Measurements from ENCODE around the gene SLC35E4.

The SLC35E4 gene

GRCh38 chr22:30636226-30637077 is 871 bp downstream of the SLC35E4 start:
- Histone ChIP-seq H3K27ac (ENCODE audit: low read depth, low read length) (peak overlapping the region; percentile 39), H3K36me3 (ENCODE audit: insufficient read depth, low read length) (no peaks in the 10 kb centered on the region), H3K4me3 (ENCODE audit: low read depth, low read length) (peak overlapping the region; percentile 93), H3K4me1 (ENCODE audit: control insufficient read depth, insufficient read depth, low read length, unreplicated experiment) (peaks cover 8% of the 10 kb centered on the region), H2AFZ (ENCODE audit: low read length, unreplicated experiment) (peak overlapping the region; percentile 56), H3K79me2 (ENCODE audit: control insufficient read depth, insufficient read depth, low read length, unreplicated experiment) (peaks cover 32% of the 10 kb centered on the region), H3K27me3 (ENCODE audit: insufficient read depth, low read length) (no peaks in the 10 kb centered on the region)

DNA sequence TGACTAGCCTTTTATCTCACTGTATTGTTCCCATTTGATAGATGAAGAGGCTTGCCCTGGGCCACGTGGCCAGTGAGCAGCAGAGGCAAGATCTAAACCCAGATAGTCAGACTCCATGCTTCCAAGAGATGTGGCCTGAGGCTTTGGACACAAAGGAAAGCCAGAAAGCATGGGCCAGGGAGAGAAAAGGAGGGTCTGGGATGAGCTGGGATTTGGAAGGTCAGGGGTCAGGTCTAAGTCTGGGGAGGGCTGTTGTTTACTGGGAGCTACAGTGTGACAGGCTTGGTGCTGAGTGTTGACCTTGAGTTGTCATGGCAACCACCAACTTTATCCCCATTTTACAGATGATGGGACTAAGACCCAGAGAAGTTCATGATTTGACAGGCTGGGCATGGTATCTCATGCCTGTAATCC is 2.1 kb downstream of the SLC35E4 start:
- Histone ChIP-seq H3K4me1 (ENCODE audit: control insufficient read depth, insufficient read depth, low read length, unreplicated experiment) (peaks cover 8% of the 10 kb centered on the region), H3K36me3 (ENCODE audit: insufficient read depth, low read length) (no peaks in the 10 kb centered on the region), H3K79me2 (ENCODE audit: control insufficient read depth, insufficient read depth, low read length, unreplicated experiment) (peaks cover 32% of the 10 kb centered on the region), H3K27ac (ENCODE audit: low read depth, low read length) (no peak overlapping the region), H2AFZ (ENCODE audit: low read length, unreplicated experiment) (no peak overlapping the region), H3K27me3 (ENCODE audit: insufficient read depth, low read length) (no peaks in the 10 kb centered on the region), H3K4me3 (ENCODE audit: low read depth, low read length) (peak overlapping the region; percentile 93)

DNA sequence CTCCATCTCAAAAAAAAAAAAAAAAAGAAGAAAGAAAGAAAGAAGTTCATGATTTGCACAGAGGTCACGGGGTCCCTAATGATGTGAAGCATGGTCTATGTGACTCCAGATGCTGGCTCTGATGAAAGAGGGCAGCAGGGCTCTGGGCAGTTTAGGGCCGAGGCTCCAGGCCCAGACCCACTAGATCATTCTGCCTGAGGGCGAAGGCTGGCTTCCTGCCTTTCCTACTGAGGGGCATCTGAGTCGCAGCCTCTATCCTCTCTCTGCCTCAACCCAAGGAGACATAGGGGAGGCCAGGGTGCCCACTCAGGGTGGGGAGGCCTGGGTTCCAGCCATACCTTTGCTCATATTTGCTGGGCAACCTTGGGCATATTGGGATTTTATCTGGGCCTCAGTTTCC is 4.8 kb downstream of the SLC35E4 start:
- Histone ChIP-seq H3K36me3 (ENCODE audit: insufficient read depth, low read length) (no peaks in the 10 kb centered on the region), H3K27me3 (ENCODE audit: insufficient read depth, low read length) (no peaks in the 10 kb centered on the region), H3K4me3 (ENCODE audit: low read depth, low read length) (no peak overlapping the region), H3K27ac (ENCODE audit: low read depth, low read length) (no peak overlapping the region), H3K4me1 (ENCODE audit: control insufficient read depth, insufficient read depth, low read length, unreplicated experiment) (peaks cover 22% of the 10 kb centered on the region), H2AFZ (ENCODE audit: low read length, unreplicated experiment) (no peak overlapping the region), H3K79me2 (ENCODE audit: control insufficient read depth, insufficient read depth, low read length, unreplicated experiment) (peaks cover 37% of the 10 kb centered on the region)

DNA sequence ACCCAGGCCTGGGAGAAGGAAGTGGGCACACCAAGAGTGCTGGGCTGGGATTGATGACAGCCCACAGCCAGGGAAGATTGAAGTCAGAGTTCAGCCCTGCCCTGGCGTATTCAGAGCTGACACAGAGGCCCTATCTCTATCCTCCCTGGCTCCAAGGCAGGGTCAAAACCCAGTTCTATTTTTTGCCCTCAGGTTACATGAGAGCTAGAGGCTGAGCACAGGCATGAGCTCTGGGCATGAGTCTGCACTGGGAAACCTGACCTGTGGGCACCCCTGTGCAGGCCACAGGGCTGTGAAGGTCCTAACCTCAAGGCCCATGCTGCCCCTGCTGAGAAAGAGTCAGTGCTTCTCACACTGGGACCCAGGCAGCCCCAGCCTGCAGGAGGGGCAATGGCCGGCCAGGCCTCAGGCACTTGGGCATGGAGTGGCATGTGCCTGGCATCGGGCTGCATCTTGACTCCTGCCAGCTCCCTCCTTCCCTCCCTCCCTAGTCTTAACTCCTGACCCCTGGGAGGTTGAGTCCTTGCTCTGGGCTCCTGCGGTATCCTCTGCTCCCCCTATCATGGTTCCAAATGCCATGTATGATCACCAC is 5.4 kb downstream of the SLC35E4 start:
- Histone ChIP-seq H3K27ac (ENCODE audit: low read depth, low read length) (no peak overlapping the region), H3K79me2 (ENCODE audit: control insufficient read depth, insufficient read depth, low read length, unreplicated experiment) (peaks cover 35% of the 10 kb centered on the region), H3K36me3 (ENCODE audit: insufficient read depth, low read length) (no peaks in the 10 kb centered on the region), H3K4me3 (ENCODE audit: low read depth, low read length) (no peak overlapping the region), H3K27me3 (ENCODE audit: insufficient read depth, low read length) (no peaks in the 10 kb centered on the region), H3K4me1 (ENCODE audit: control insufficient read depth, insufficient read depth, low read length, unreplicated experiment) (peaks cover 22% of the 10 kb centered on the region), H2AFZ (ENCODE audit: low read length, unreplicated experiment) (no peak overlapping the region)

DNA sequence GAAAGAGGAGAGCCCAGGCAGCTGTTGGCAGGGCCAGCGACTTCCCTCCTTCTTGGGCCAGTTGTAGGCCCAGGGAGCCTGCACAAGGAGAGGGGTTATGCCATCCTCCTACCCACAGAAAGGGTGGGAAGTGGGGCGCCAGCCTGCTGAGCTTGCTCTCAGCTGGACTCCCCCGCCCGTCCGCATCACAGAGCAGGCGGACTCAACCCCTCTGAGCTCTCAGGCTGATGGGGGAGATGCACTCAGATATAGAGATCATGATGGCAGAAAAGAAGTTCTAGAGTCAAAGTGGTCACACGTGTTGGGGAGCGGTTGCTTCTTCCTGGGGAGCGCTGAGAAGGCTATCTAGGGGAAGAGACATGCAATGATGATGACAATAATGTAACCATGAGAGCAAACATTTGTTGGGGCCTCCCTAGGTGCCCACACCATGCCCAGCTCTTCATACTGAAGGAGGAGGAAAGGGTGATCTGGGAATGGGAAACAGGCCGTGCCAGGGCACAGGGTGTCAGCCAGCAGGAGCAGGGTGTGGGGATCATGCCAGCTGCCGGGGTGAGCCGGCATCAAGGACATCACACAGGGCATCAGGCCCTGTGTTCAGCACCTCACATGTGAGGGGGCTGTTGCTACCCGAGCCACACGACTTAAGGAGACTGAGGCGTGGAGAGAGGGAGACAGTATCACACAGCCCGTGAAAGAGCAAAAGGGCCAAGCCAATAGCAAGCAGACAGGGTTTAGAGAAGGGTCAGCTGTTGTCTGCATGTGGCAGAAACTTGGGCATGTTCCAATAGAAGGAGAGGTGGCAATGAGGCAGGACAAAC is 7.7 kb downstream of the SLC35E4 start:
- no peak overlapping the region for H2AFZ ChIP-seq (ENCODE audit: low read length, unreplicated experiment)
- peak overlapping the region; percentile 75 for H3K27ac ChIP-seq (ENCODE audit: low read depth, low read length)
- H3K36me3 ChIP-seq (ENCODE audit: insufficient read depth, low read length), result no peaks in the 10 kb centered on the region
- H3K79me2 ChIP-seq (ENCODE audit: control insufficient read depth, insufficient read depth, low read length, unreplicated experiment), result peaks cover 13% of the 10 kb centered on the region
- H3K4me3 ChIP-seq (ENCODE audit: low read depth, low read length), result no peak overlapping the region
- H3K4me1 ChIP-seq (ENCODE audit: control insufficient read depth, insufficient read depth, low read length, unreplicated experiment), result peaks cover 14% of the 10 kb centered on the region
- no peaks in the 10 kb centered on the region for H3K27me3 ChIP-seq (ENCODE audit: insufficient read depth, low read length)

GRCh38 chr22:30646518-30647160 is 11.1 kb downstream of the SLC35E4 start:
- H3K27ac ChIP-seq (ENCODE audit: low read depth, low read length), result no peak overlapping the region
- peaks cover 23% of the 10 kb centered on the region for H3K4me1 ChIP-seq (ENCODE audit: control insufficient read depth, insufficient read depth, low read length, unreplicated experiment)
- no peaks in the 10 kb centered on the region for H3K36me3 ChIP-seq (ENCODE audit: insufficient read depth, low read length)
- no peaks in the 10 kb centered on the region for H3K27me3 ChIP-seq (ENCODE audit: insufficient read depth, low read length)
- H3K79me2 ChIP-seq (ENCODE audit: control insufficient read depth, insufficient read depth, low read length, unreplicated experiment), result peaks cover 5% of the 10 kb centered on the region
- no peak overlapping the region for H3K4me3 ChIP-seq (ENCODE audit: low read depth, low read length)
- H2AFZ ChIP-seq (ENCODE audit: low read length, unreplicated experiment), result no peak overlapping the region

- no peak overlapping the region for H2AFZ ChIP-seq (ENCODE audit: low read length, unreplicated experiment)
- no peak overlapping the region for H3K4me3 ChIP-seq (ENCODE audit: low read depth, low read length)
- H3K4me1 ChIP-seq (ENCODE audit: control insufficient read depth, insufficient read depth, low read length, unreplicated experiment), result peaks cover 23% of the 10 kb centered on the region
- H3K79me2 ChIP-seq (ENCODE audit: control insufficient read depth, insufficient read depth, low read length, unreplicated experiment), result peaks cover 5% of the 10 kb centered on the region
- no peaks in the 10 kb centered on the region for H3K27me3 ChIP-seq (ENCODE audit: insufficient read depth, low read length)
- H3K36me3 ChIP-seq (ENCODE audit: insufficient read depth, low read length), result no peaks in the 10 kb centered on the region
- H3K27ac ChIP-seq (ENCODE audit: low read depth, low read length), result no peak overlapping the region
Measured at GRCh38 chr22:30647536-30647935, 12.0 kb downstream of the SLC35E4 start.

- H3K36me3 ChIP-seq (ENCODE audit: insufficient read depth, low read length), result no peaks in the 10 kb centered on the region
- no peaks in the 10 kb centered on the region for H3K27me3 ChIP-seq (ENCODE audit: insufficient read depth, low read length)
- peaks cover 17% of the 10 kb centered on the region for H3K4me1 ChIP-seq (ENCODE audit: control insufficient read depth, insufficient read depth, low read length, unreplicated experiment)
- no peak overlapping the region for H3K4me3 ChIP-seq (ENCODE audit: low read depth, low read length)
- no peak overlapping the region for H2AFZ ChIP-seq (ENCODE audit: low read length, unreplicated experiment)
- H3K79me2 ChIP-seq (ENCODE audit: control insufficient read depth, insufficient read depth, low read length, unreplicated experiment), result no peaks in the 10 kb centered on the region
- peak overlapping the region; percentile 64 for H3K27ac ChIP-seq (ENCODE audit: low read depth, low read length)
Measured at GRCh38 chr22:30648825-30649224, 13.2 kb downstream of the SLC35E4 start.

DNA sequence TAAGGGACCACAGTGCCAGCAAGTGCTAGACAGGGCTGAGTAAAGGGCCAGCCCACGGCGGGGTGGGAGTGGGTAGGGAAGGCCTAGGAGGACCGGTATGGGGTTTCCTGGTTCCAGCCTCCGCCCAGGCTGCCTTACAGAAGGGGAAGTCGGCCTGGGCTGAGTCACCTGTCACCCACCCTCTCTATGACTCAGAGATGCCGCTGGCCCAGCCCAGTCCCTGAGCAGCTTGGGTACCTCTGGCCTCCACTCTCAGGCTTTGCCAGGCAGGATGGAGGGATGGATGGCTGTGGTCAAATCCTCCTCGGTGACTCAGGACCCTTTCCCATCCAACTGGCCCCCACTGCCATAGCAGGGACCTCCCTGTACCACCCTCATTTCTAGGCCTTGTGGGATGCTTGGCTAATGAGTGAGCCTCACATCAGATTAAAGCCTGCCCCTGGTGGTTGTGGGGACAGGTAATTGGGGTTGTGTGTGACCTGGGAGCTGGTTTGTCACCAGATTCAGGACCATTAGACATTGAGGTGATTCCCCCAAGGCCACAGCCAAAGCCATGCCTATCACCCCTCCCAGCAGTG is 13.9 kb downstream of the SLC35E4 start:
- no peak overlapping the region for H2AFZ ChIP-seq (ENCODE audit: low read length, unreplicated experiment)
- peak overlapping the region; percentile 64 for H3K27ac ChIP-seq (ENCODE audit: low read depth, low read length)
- H3K4me3 ChIP-seq (ENCODE audit: low read depth, low read length), result no peak overlapping the region
- H3K79me2 ChIP-seq (ENCODE audit: control insufficient read depth, insufficient read depth, low read length, unreplicated experiment), result no peaks in the 10 kb centered on the region
- no peaks in the 10 kb centered on the region for H3K36me3 ChIP-seq (ENCODE audit: insufficient read depth, low read length)
- H3K4me1 ChIP-seq (ENCODE audit: control insufficient read depth, insufficient read depth, low read length, unreplicated experiment), result peaks cover 11% of the 10 kb centered on the region
- no peaks in the 10 kb centered on the region for H3K27me3 ChIP-seq (ENCODE audit: insufficient read depth, low read length)

DNA sequence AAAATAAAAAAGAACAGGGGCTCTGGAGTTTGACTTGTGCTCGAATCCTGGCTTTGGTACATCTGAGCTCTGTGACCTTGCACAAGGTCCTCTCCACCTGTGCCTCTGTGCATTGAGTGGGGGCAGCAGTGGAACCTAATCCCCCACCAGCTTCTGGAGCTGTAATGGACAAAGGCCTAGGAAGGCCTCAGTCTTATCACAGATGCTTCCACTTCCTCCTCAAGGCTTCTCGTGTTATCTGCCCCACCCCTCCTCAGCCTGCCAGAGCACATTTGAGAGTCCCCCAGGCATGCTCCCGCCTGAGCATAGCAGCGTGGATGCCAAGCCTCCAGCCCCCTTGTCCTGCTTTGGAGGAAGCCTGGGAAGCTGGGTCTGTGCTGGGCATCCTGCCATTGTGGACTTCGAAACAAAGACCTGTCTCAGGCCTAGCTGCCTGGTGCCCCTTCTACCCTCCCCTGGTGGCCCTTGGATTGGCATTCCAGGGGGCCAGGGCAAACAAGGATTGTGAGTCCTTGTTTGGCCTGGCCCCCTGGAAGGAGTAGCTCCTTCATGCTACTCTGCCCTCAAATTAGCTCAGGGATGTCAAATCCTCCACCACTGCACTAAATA is 15.0 kb downstream of the SLC35E4 start:
- Histone ChIP-seq H3K4me3 (ENCODE audit: low read depth, low read length) (no peak overlapping the region), H3K79me2 (ENCODE audit: control insufficient read depth, insufficient read depth, low read length, unreplicated experiment) (no peaks in the 10 kb centered on the region), H2AFZ (ENCODE audit: low read length, unreplicated experiment) (no peak overlapping the region), H3K27ac (ENCODE audit: low read depth, low read length) (no peak overlapping the region), H3K27me3 (ENCODE audit: insufficient read depth, low read length) (no peaks in the 10 kb centered on the region), H3K4me1 (ENCODE audit: control insufficient read depth, insufficient read depth, low read length, unreplicated experiment) (peaks cover 9% of the 10 kb centered on the region), H3K36me3 (ENCODE audit: insufficient read depth, low read length) (no peaks in the 10 kb centered on the region)
